Testis (tissue), 3 donors: ENCODE data around the gene CCNG2. TPM values are rescaled to one million over a fixed set of nuclear protein-coding genes. Genes with fewer than 3 reads are reported as not detected.

Source experiments
- DNase-seq: peaks from one replicate; pipeline ENCODE4 v3.0.0-alpha.2; 2019
- H3K27ac ChIP-seq, 2 donors: fragments of 200-600 bp; sonication (generic); one replicate each; pipeline ENCODE4 v1.5.1; 2019
- H3K27me3 ChIP-seq: fragments of 200-600 bp; sonication (generic); one replicate; pipeline ENCODE4 v1.5.1; 2019
- H3K36me3 ChIP-seq: fragments of 200-600 bp; sonication (generic); one replicate; pipeline ENCODE4 v1.5.1; 2017; ENCODE audit warnings: low read depth; ENCODE audit errors: missing control alignments
- H3K4me1 ChIP-seq: fragments of 200-600 bp; sonication (generic); one replicate; pipeline ENCODE4 v1.5.1; 2019
- H3K4me3 ChIP-seq, 2 donors: fragments of 200-600 bp; sonication (generic); one replicate each; pipeline ENCODE4 v1.5.1; 2017 to 2019
- H3K9me3 ChIP-seq: fragments of 200-600 bp; sonication (generic); one replicate; pipeline ENCODE4 v1.5.1; 2017
- CTCF ChIP-seq, 3 experiments: fragments of 450-650 bp in 2 of 3; fragments of 200-600 bp in 1 of 3; sonication (generic) in 1 of 3; IDR thresholded peaks; one replicate each; pipeline ENCODE4 v1.5.1; 2016 to 2019; ENCODE audit warnings: antibody characterized with exemption in 3 of 3, mild to moderate bottlenecking in 2 of 3, moderate library complexity in 1 of 3
- POLR2A ChIP-seq: fragments of 450-650 bp; IDR thresholded peaks from one replicate; pipeline ENCODE4 v1.6.1; 2017; ENCODE audit warnings: antibody characterized with exemption, mild to moderate bottlenecking, moderate library complexity
- WGBS, 2 donors: methylation state at CpG; one replicate each; pipeline ENCODE4 v1.1.5; 2018; 5-methylcytosine and 5-hydroxymethylcytosine counted together
- intact Hi-C: fragments of 100-400 bp; cut with DNase I; formaldehyde crosslinking; loops from one replicate; pipeline ENCODE4 v1.15.1; 2023; ENCODE audit warnings: low total_unique reads
- polyA plus RNA-seq: library from polyadenylated mRNA; stranded (reverse); fragments of 350-450 nt; fragmentation: Illumina TruSeq; extraction: RNeasy Lipid Tissue Mini Kit (QIAGEN cat#74804); gene quantifications from one replicate; pipeline ENCODE4 v1.2.3, GENCODE V29; 2014; ENCODE audit warnings: low read depth, low replicate concordance; ENCODE audit not compliant: insufficient read depth
- total RNA-seq, 2 donors: library from RNA; depleted of rRNA; stranded (reverse); fragments of >200 nt; gene quantifications; one replicate each; pipeline ENCODE4 v1.2.3, GENCODE V29; 2016

The CCNG2 gene
- total and polyA plus RNA-seq, 3 donors from 2014 or later = 14.4 to 20.8 (median 19.5) TPM

GRCh38 chr4:77154761-77155499 is 2.1 kb upstream of the CCNG2 start:
- Histone ChIP-seq H3K27ac (no peak overlapping the region), H3K27me3 (no peaks in the 10 kb centered on the region), H3K36me3 (no peaks in the 10 kb centered on the region), H3K4me3 (no peak overlapping the region), H3K4me1 (peaks cover 6% of the 10 kb centered on the region), H3K9me3 (no peaks in the 10 kb centered on the region)
- no peak for TF ChIP-seq POLR2A
- TF ChIP-seq CTCF (IDR thresholded peaks at IDR 0.05) = no peak
- intact Hi-C loops = no loop called here
- DNase-seq = no peak
- 50 to 57% methylated on average over 4 of the region's 4 CpGs for WGBS, 2 donors

GRCh38 chr4:77155631-77156452 is 1.2 kb upstream of the CCNG2 start:
- Histone ChIP-seq H3K27me3 (no peaks in the 10 kb centered on the region), H3K9me3 (no peaks in the 10 kb centered on the region), H3K27ac (peak overlapping the region in 1 of 2 donors; percentile 95), H3K4me3 (peak overlapping the region; percentile 87 to 96), H3K4me1 (peaks cover 6% of the 10 kb centered on the region), H3K36me3 (no peaks in the 10 kb centered on the region)
- TF ChIP-seq CTCF (IDR thresholded peaks at IDR 0.05) (no peak), POLR2A (no peak)
- WGBS, 2 donors = 16 to 26% methylated on average over 15 of the region's 15 CpGs
- no peak for DNase-seq
- intact Hi-C loops = no loop called here

- peaks cover 6% of the 10 kb centered on the region for H3K4me1 ChIP-seq
- intact Hi-C loops = no loop called here
- H3K27me3 ChIP-seq = no peaks in the 10 kb centered on the region
- peak; percentile 98 for DNase-seq
- H3K36me3 ChIP-seq = no peaks in the 10 kb centered on the region
- TF ChIP-seq POLR2A (no peak), CTCF (IDR thresholded peaks at IDR 0.05) (no peak)
- H3K9me3 ChIP-seq = no peaks in the 10 kb centered on the region
- H3K27ac ChIP-seq = peak overlapping the region; percentile 95 to 96
- peak overlapping the region; percentile 87 to 96 for H3K4me3 ChIP-seq
- 0 to 1% methylated on average over 17 of the region's 17 CpGs for WGBS, 2 donors
Measured at GRCh38 chr4:77156533-77156911, 485 bp upstream of the CCNG2 start.

- peaks cover 6% of the 10 kb centered on the region for H3K4me1 ChIP-seq
- H3K4me3 ChIP-seq = peak overlapping the region; percentile 87 to 96
- intact Hi-C loops = no loop called here
- H3K36me3 ChIP-seq = no peaks in the 10 kb centered on the region
- H3K9me3 ChIP-seq = no peaks in the 10 kb centered on the region
- TF ChIP-seq CTCF (IDR thresholded peaks at IDR 0.05) (no peak), POLR2A (no peak)
- 0% methylated on average over 2 to 35 of the region's 53 CpGs for WGBS, 2 donors
- no peaks in the 10 kb centered on the region for H3K27me3 ChIP-seq
- peak overlapping the region; percentile 95 to 96 for H3K27ac ChIP-seq
- peak; percentile 91 for DNase-seq
Measured at GRCh38 chr4:77157859-77158486, 966 bp downstream of the CCNG2 start.
